GM12878 (cell line): ENCODE data around the gene IRAK3. TPM values are rescaled to one million over a fixed set of nuclear protein-coding genes. Genes with fewer than 3 reads are reported as not detected.

Experiments
- ATAC-seq: fragments of 200-7000 bp; cut with Tn5 transposase; 3 replicates; pipeline ENCODE4 v1.9.1; 2020; ENCODE audit warnings: mild to moderate bottlenecking, moderate library complexity
- BruUV-seq: library from RNA; stranded (reverse); fragments of 400-500 nt; replicated peaks from 2 replicates; lab custom pipeline; 2021; lab: Mats Ljungman, UMichigan
- CTCF ChIA-PET: fragments of 300-600 bp; sonication (Branson Sonifier 250); formaldehyde crosslinking; extraction: SDS; loops from one replicate; lab custom pipeline; 2021; ENCODE audit warnings: inconsistent platforms; lab: Yijun Ruan, JAX
- POLR2A ChIA-PET: fragments of 350-600 bp; formaldehyde crosslinking; extraction: SDS; loops from one replicate; lab custom pipeline; 2021; ENCODE audit warnings: inconsistent platforms; lab: Charles Lee
- RAD21 ChIA-PET: fragments of 300-600 bp; sonication (Branson Sonifier 250); formaldehyde crosslinking; loops from one replicate; lab custom pipeline; 2023; ENCODE audit warnings: antibody characterized with exemption; ENCODE audit not compliant: unreplicated experiment; lab: Charles Lee
- SMC1A ChIA-PET: fragments of 300-600 bp; sonication (Branson Sonifier 250); formaldehyde crosslinking; loops from one replicate; lab custom pipeline; 2023; ENCODE audit not compliant: unreplicated experiment, uncharacterized antibody; lab: Charles Lee
- DNase-seq: peaks from one replicate; pipeline ENCODE4 v3.0.0-alpha.2; 2011; ENCODE audit warnings: low read depth, low spot score
- FAIRE-seq: peaks from 3 replicates; lab custom pipeline; 2011; peaks lifted over from hg19 to GRCh38; lab: Jason Lieb, UNC
- H2AFZ ChIP-seq: 2 replicates; pipeline ENCODE4 v1.6.0; 2011; ENCODE audit warnings: low read depth, low read length, control low read depth; ENCODE audit not compliant: control insufficient read depth
- H3K27ac ChIP-seq: 2 replicates; pipeline ENCODE4 v1.5.1; 2011; ENCODE audit warnings: control low read depth; ENCODE audit not compliant: control insufficient read depth, insufficient read depth
- H3K27me3 ChIP-seq, 2 experiments: replicated peaks in 1 of 2; 2 replicates each; pipeline versions ENCODE4 v1.6.0 to v1.6.1; 2011; ENCODE audit warnings: low read length in 1 of 2; ENCODE audit not compliant: control insufficient read depth in 2 of 2, insufficient read depth in 2 of 2
- H3K36me3 ChIP-seq, 2 experiments: 2 replicates each; pipeline ENCODE4 v1.5.1; 2011; ENCODE audit warnings: low read length in 1 of 2; ENCODE audit not compliant: control insufficient read depth in 2 of 2, insufficient read depth in 2 of 2
- H3K4me1 ChIP-seq: 2 replicates; pipeline ENCODE4 v1.6.1; 2011; ENCODE audit warnings: mild to moderate bottlenecking, low read length, moderate library complexity, mixed read lengths; ENCODE audit not compliant: control insufficient read depth, insufficient read depth
- H3K4me2 ChIP-seq: 2 replicates; pipeline ENCODE4 v1.6.0; 2011; ENCODE audit warnings: control low read depth; ENCODE audit not compliant: control insufficient read depth, insufficient read depth
- H3K4me3 ChIP-seq: fragments of 200-600 bp; sonication (generic); 2 replicates; pipeline ENCODE4 v1.5.1; 2016
- H3K79me2 ChIP-seq: 2 replicates; pipeline ENCODE4 v1.6.0; 2011; ENCODE audit warnings: low read length; ENCODE audit not compliant: control insufficient read depth, insufficient read depth
- H3K9ac ChIP-seq: 2 replicates; pipeline ENCODE4 v1.8.0; 2011; ENCODE audit warnings: low read length, control low read depth, mixed read lengths; ENCODE audit not compliant: control insufficient read depth, insufficient read depth
- H3K9me3 ChIP-seq: replicated peaks from 3 replicates; pipeline ENCODE4 v1.5.1; 2011; ENCODE audit warnings: mild to moderate bottlenecking, low read length; ENCODE audit not compliant: control insufficient read depth, insufficient read depth
- H4K20me1 ChIP-seq: 2 replicates; pipeline ENCODE4 v1.6.0; 2011; ENCODE audit not compliant: control insufficient read depth, insufficient read depth
- CBX5 ChIP-seq: sonication (generic); IDR thresholded peaks from 2 replicates; pipeline ENCODE4 v1.6.1; 2016; ENCODE audit warnings: low read depth, moderate library complexity, mild to moderate bottlenecking, inconsistent platforms
- CHD1 ChIP-seq: IDR thresholded peaks from 2 replicates; pipeline ENCODE4 v1.6.1; 2012; ENCODE audit warnings: low read depth, low read length, improper control_type of control experiment
- HDAC2 ChIP-seq: fragments of 200-600 bp; sonication (generic); IDR thresholded peaks from 2 replicates; pipeline ENCODE4 v1.6.1; 2017
- MXI1 ChIP-seq: fragments of 150-350 bp; IDR thresholded peaks from 2 replicates; pipeline ENCODE4 v1.6.1; 2011; ENCODE audit warnings: low read depth, mild to moderate bottlenecking, inconsistent platforms, low read length, improper control_type of control experiment
- PML ChIP-seq: IDR thresholded peaks from 2 replicates; pipeline ENCODE4 v1.6.1; 2012; ENCODE audit warnings: low read length, inconsistent platforms
- RAD51 ChIP-seq: fragments of 450-650 bp; IDR thresholded peaks from 2 replicates; pipeline ENCODE4 v1.6.1; 2016; ENCODE audit warnings: moderate library complexity, mild to moderate bottlenecking, inconsistent platforms
- SMC3 ChIP-seq: IDR thresholded peaks from 2 replicates; pipeline ENCODE4 v1.6.1; 2011; ENCODE audit warnings: low read length, improper control_type of control experiment, borderline replicate concordance
- SREBF1 ChIP-seq: IDR thresholded peaks from 2 replicates; pipeline ENCODE4 v1.6.1; 2012; ENCODE audit warnings: mild to moderate bottlenecking, low read length
- SUZ12 ChIP-seq: fragments of 200-600 bp; sonication (generic); IDR thresholded peaks from one replicate; pipeline ENCODE4 v1.6.1; 2018; ENCODE audit warnings: antibody characterized with exemption, mild to moderate bottlenecking; ENCODE audit not compliant: unreplicated experiment
- ZNF207 ChIP-seq: fragments of 450-650 bp; IDR thresholded peaks from 2 replicates; pipeline ENCODE4 v1.6.1; 2014; ENCODE audit warnings: antibody characterized with exemption, mild to moderate bottlenecking, borderline replicate concordance
- WGBS: methylation state at CpG from one replicate; pipeline ENCODE4 v1.1.6; 2016; ENCODE audit warnings: low lambda C conversion rate; ENCODE audit not compliant: insufficient replicate concordance, insufficient coverage; ENCODE audit errors: missing lambda C conversion rate; 5-methylcytosine and 5-hydroxymethylcytosine counted together
- in situ Hi-C: fragments of 300-500 bp; cut with MboI; formaldehyde crosslinking; loops from 9 replicates; pipeline ENCODE4 v1.14.3; 2018; ENCODE audit warnings: mixed read lengths
- intact Hi-C: fragments of 100-400 bp; cut with micrococcal nuclease; formaldehyde crosslinking; loops from one replicate; pipeline ENCODE4 v1.14.2; 2022; ENCODE audit not compliant: unreplicated experiment
- polyA plus RNA-seq, 11 experiments: library from polyadenylated mRNA; depleted of rRNA in 4 of 11; unstranded in 6 of 11; stranded (reverse) in 5 of 11; fragments of >200 nt; fragmentation: Nextera tagmentation in 4 of 11; fragmentation: Illumina TruSeq in 1 of 11; extraction: Ambion mirVana in 4 of 11; extraction: Trizol in 1 of 11; gene quantifications; 1 replicate in 1 of 11; 2 replicates in 10 of 11; pipeline versions ENCODE4 v1.2.1 to v1.2.3, GENCODE V29; 2011 to 2016; ENCODE audit warnings: inconsistent platforms in 2 of 11, missing spikeins in 2 of 11, low read depth in 1 of 11
- total RNA-seq, 4 experiments: library from RNA; depleted of rRNA in 3 of 4; stranded (reverse); fragments of >200 nt in 3 of 4; fragmentation: Illumina TruSeq in 1 of 4; extraction: Trizol in 1 of 4; gene quantifications; 2 replicates each; pipeline versions ENCODE4 v1.2.1 to v1.2.3, GENCODE V29; 2013 to 2021
- TF ChIP-seq, protein P1 (sequence below): fragments of 450-650 bp; IDR thresholded peaks from 2 replicates; pipeline ENCODE4 v1.6.1; 2017; ENCODE audit warnings: low read depth, mild to moderate bottlenecking, moderate library complexity

The IRAK3 gene
- total and polyA plus RNA-seq, 10 of the 15 experiments (the other 5 are each of a cell fraction or from before 2014, with no cell fraction given), result 1.4 to 14.1 (median 5.4) TPM

DNA sequence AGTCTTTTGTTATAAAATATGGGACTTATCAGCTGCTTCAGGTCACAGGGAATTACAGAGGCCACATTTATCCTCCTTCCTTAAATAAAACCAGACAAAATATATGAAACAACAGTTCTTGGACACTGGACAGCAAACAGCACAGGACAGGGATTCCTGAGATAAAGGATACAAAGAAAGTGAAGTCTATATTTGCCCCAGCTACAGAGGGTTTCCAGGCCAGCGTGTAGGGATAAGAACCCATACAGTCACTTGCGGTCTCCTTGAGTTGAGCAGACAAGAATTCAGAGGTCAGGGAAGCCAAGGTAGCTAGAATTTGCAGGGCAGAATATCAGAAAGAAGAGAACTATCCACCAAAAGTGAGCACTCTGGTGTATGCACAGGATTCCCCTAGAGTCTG is 49.7 kb upstream of the IRAK3 start:
- H3K4me1 ChIP-seq, result no peaks in the 10 kb centered on the region
- H3K27me3 ChIP-seq, result no peaks in the 10 kb centered on the region
- DNase-seq, result no peak
- H3K4me2 ChIP-seq, result no peak overlapping the region
- no peak for ATAC-seq
- peaks cover 25% of the 10 kb centered on the region for H3K9me3 ChIP-seq
- H2AFZ ChIP-seq, result no peak overlapping the region
- SMC1A ChIA-PET, result no interaction called here
- in situ Hi-C loops, result no loop called here
- TF ChIP-seq MXI1, result no peak
- TF ChIP-seq CHD1, result no peak
- TF ChIP-seq HDAC2, result no peak
- intact Hi-C loops, result no loop called here
- CTCF ChIA-PET, result no interaction called here
- H3K27ac ChIP-seq, result no peak overlapping the region
- no peaks in the 10 kb centered on the region for H4K20me1 ChIP-seq
- H3K9ac ChIP-seq, result no peak overlapping the region
- POLR2A ChIA-PET, result interaction anchor here (1.4 kb wide), 1 partner anchor 8 kb away, joined by 5 read pairs; the partner anchor contains the start of gene LLPH
- FAIRE-seq, result no peak
- H3K36me3 ChIP-seq, result peaks cover 6 to 18% of the 10 kb centered on the region in 2 experiments
- H3K79me2 ChIP-seq, result no peaks in the 10 kb centered on the region
- no peak overlapping the region for H3K4me3 ChIP-seq
- WGBS, result 97% methylated on average over 2 of the region's 2 CpGs
- RAD21 ChIA-PET, result no interaction called here
- BruUV-seq, result no TSS peak

DNA sequence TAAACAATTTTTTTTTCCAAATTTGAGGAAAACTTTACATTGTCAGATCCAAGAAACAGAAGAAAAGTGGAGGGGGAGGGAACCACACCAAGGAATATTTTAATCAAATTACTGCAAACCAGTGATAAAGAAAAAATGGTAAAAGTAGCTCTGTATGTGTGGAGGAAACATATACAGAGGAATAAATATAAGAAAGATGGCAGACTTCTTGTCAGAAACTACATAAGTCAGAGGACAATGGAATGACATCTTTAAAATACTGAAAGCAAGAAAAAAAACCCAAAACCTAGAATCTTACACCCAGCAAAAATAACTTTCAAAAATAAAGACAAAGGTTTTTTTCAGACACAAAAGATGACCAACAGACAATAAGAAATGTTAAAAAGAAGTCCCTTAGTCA is 48.3 kb upstream of the IRAK3 start:
- POLR2A ChIA-PET, result no interaction called here
- Histone ChIP-seq H4K20me1 (no peaks in the 10 kb centered on the region), H3K36me3 (peaks cover 6 to 18% of the 10 kb centered on the region in 2 experiments), H3K27me3 (no peaks in the 10 kb centered on the region), H3K27ac (no peak overlapping the region), H3K4me2 (no peak overlapping the region), H3K9ac (no peak overlapping the region), H3K79me2 (no peaks in the 10 kb centered on the region), H3K4me1 (no peaks in the 10 kb centered on the region), H3K9me3 (peaks cover 25% of the 10 kb centered on the region), H2AFZ (no peak overlapping the region), H3K4me3 (no peak overlapping the region; the same call in 1 of the 2 replicates)
- intact Hi-C loops, result no loop called here
- no peak for DNase-seq
- ATAC-seq, result no peak
- in situ Hi-C loops, result no loop called here
- FAIRE-seq, result no peak
- RAD21 ChIA-PET, result no interaction called here
- TF ChIP-seq CBX5 (peak; percentile 98), PML (no peak), SMC3 (0 out of 2 replicates have a peak, but pooled peaks have one; percentile 6), ZNF207 (no peak), RAD51 (no peak), SUZ12 (no peak), SREBF1 (no peak)
- TF ChIP-seq, protein P1, sequence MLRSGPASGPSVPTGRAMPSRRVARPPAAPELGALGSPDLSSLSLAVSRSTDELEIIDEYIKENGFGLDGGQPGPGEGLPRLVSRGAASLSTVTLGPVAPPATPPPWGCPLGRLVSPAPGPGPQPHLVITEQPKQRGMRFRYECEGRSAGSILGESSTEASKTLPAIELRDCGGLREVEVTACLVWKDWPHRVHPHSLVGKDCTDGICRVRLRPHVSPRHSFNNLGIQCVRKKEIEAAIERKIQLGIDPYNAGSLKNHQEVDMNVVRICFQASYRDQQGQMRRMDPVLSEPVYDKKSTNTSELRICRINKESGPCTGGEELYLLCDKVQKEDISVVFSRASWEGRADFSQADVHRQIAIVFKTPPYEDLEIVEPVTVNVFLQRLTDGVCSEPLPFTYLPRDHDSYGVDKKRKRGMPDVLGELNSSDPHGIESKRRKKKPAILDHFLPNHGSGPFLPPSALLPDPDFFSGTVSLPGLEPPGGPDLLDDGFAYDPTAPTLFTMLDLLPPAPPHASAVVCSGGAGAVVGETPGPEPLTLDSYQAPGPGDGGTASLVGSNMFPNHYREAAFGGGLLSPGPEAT, result 0 out of 2 replicates have a peak, but pooled peaks have one; percentile 25
- BruUV-seq, result no TSS peak
- CTCF ChIA-PET, result interaction anchor here (1.1 kb wide), 1 partner anchor 28 kb away, joined by 3 read pairs; no protein-coding TSS in a partner anchor
- SMC1A ChIA-PET, result interaction anchor here (0.8 kb wide), 1 partner anchor 9 kb away, joined by 3 read pairs; no protein-coding TSS in a partner anchor
